ENCODE measurements around the gene FOXN3.

Gene FOXN3

GRCh38 chr14:89179891-89180404 lies 237.1 kb downstream of the FOXN3 start:
- no peak for DNase-seq (ENCODE audit: low spot score)
- CTCF ChIA-PET, result no interaction called here
- POLR2A ChIA-PET (ENCODE audit: low non-redundant PET), result no interaction called here
- H3K27ac ChIP-seq, result no peak overlapping the region
- no peak for TF ChIP-seq CTCF (conservative IDR thresholded peaks at IDR 0.05; ENCODE audit: low read depth)

- ChIA-PET CTCF (interaction anchor here (0.5 to 0.6 kb wide), 2 partner anchors 139 to 739 kb away, joined by 3 to 4 read pairs; no protein-coding TSS in a partner anchor), POLR2A (ENCODE audit: low non-redundant PET) (no interaction called here)
- TF ChIP-seq CTCF (conservative IDR thresholded peaks at IDR 0.05; ENCODE audit: low read depth), result no peak
- H3K27ac ChIP-seq, result no peak overlapping the region
- DNase-seq (ENCODE audit: low spot score), result no peak
Measured at GRCh38 chr14:89178800-89179535, 238.1 kb downstream of the FOXN3 start.

- DNase-seq (ENCODE audit: low spot score), result no peak
- POLR2A ChIA-PET (ENCODE audit: low non-redundant PET), result no interaction called here
- no peak for TF ChIP-seq CTCF (conservative IDR thresholded peaks at IDR 0.05; ENCODE audit: low read depth)
- CTCF ChIA-PET, result interaction anchor here (0.5 to 0.9 kb wide), 4 partner anchors 11 to 739 kb away, joined by 3 to 5 read pairs (median 4); no protein-coding TSS in a partner anchor
- H3K27ac ChIP-seq, result no peak overlapping the region
Measured at GRCh38 chr14:89178376-89178775, 238.7 kb downstream of the FOXN3 start.

- ChIA-PET CTCF (interaction anchor here (0.6 to 0.7 kb wide), 2 partner anchors 235 to 251 kb away, joined by 3 to 6 read pairs; no protein-coding TSS in a partner anchor), POLR2A (ENCODE audit: low non-redundant PET) (no interaction called here)
- H3K27ac ChIP-seq, result no peak overlapping the region
- DNase-seq (ENCODE audit: low spot score), result no peak
- no peak for TF ChIP-seq CTCF (conservative IDR thresholded peaks at IDR 0.05; ENCODE audit: low read depth)
Measured at GRCh38 chr14:89175881-89176799, 240.9 kb downstream of the FOXN3 start.

GRCh38 chr14:89171628-89172027 lies 245.4 kb downstream of the FOXN3 start:
- H3K27ac ChIP-seq, result no peak overlapping the region
- TF ChIP-seq CTCF (conservative IDR thresholded peaks at IDR 0.05; ENCODE audit: low read depth), result no peak
- CTCF ChIA-PET, result no interaction called here
- DNase-seq (ENCODE audit: low spot score), result no peak
- POLR2A ChIA-PET (ENCODE audit: low non-redundant PET), result no interaction called here

- TF ChIP-seq CTCF (conservative IDR thresholded peaks at IDR 0.05; ENCODE audit: low read depth), result no peak
- POLR2A ChIA-PET (ENCODE audit: low non-redundant PET), result no interaction called here
- DNase-seq (ENCODE audit: low spot score), result no peak
- CTCF ChIA-PET, result no interaction called here
- H3K27ac ChIP-seq, result no peak overlapping the region
Measured at GRCh38 chr14:89171168-89171567, 245.9 kb downstream of the FOXN3 start.
